ENCODE results near the gene KPNA6.
"Not testable (repeated sequence)": the region's sequence is repeated elsewhere in the genome, so short reads cannot be mapped to it uniquely, and the experiment has no call there.

Gene KPNA6

DNA sequence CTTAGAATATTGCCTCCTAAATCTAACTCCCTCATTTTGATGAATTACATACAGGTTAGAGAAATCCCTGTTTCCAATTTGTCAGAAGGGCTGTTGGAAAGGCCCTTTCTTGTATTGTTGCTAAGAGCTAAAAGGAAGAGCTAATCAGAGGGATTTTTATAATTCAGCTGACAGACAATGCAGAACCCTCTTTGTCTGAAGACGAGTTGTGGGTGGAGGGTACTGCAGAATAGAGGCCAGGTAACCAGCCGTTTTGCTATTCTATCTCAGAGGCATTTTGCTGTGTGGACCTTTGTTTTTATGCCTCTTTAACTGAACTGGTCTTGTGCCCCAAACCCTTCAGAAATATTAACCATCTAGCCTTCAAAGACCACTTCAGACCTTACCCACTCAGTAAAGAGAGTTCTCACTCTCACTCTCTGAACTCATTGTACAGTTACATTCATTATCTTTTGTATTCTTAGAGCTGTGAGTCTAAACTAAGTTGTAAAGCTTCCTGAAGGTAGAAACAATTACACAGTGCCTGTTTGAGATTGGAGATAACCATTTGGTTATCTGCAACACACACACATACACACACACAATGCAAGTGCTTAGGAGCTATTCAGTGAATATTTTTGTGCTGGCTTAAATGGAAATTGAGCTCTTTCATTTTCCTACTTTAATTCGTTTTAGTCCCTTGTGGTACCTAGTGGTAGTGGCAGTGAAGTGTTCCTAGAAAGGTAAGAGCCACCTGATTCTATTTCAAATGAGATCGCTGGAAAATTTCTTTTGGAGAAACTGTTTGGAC is 19.7 kb downstream of the KPNA6 start:
- Histone ChIP-seq H3K9ac (ENCODE audit: low read length) (no peak overlapping the region), H3K4me2 (ENCODE audit: low read depth, low read length, poor library complexity, severe bottlenecking) (no peak overlapping the region)

DNA sequence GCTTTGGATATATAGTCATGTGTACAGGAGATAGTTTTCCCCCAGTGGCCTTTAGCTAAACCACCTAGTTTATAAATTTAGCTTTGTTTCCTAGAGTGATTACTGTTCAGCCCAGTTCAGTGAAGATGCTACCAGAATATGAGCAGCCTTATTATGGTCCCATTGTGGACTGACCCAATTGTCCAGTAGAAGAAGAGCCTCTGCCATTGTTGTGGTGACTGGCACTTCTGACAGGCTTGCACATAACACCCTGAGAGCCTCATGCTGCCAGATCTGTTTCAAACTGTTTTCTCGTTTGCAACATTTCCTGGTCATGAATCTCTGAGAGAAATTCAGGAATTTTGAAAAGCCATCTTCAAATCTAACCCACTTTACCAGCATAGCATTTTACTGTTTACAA is 20.6 kb downstream of the KPNA6 start:
- H3K79me2 ChIP-seq (ENCODE audit: insufficient read depth, low read length) = peaks cover 84% of the 10 kb centered on the region
- H3K4me2 ChIP-seq (ENCODE audit: low read depth, low read length, poor library complexity, severe bottlenecking) = no peak overlapping the region
- no peak overlapping the region for H3K4me3 ChIP-seq (ENCODE audit: insufficient read depth, low read length, poor library complexity, severe bottlenecking)
- H3K36me3 ChIP-seq (ENCODE audit: low read length) = peaks cover 4% of the 10 kb centered on the region; the same call in 1 of the 2 replicates
- no peak overlapping the region for H3K27ac ChIP-seq (ENCODE audit: low read depth, low read length)
- H2AFZ ChIP-seq (ENCODE audit: low read depth, low read length, severe bottlenecking) = no peak overlapping the region
- H3K27me3 ChIP-seq (ENCODE audit: low read length) = no peaks in the 10 kb centered on the region
- TF ChIP-seq, protein P1, sequence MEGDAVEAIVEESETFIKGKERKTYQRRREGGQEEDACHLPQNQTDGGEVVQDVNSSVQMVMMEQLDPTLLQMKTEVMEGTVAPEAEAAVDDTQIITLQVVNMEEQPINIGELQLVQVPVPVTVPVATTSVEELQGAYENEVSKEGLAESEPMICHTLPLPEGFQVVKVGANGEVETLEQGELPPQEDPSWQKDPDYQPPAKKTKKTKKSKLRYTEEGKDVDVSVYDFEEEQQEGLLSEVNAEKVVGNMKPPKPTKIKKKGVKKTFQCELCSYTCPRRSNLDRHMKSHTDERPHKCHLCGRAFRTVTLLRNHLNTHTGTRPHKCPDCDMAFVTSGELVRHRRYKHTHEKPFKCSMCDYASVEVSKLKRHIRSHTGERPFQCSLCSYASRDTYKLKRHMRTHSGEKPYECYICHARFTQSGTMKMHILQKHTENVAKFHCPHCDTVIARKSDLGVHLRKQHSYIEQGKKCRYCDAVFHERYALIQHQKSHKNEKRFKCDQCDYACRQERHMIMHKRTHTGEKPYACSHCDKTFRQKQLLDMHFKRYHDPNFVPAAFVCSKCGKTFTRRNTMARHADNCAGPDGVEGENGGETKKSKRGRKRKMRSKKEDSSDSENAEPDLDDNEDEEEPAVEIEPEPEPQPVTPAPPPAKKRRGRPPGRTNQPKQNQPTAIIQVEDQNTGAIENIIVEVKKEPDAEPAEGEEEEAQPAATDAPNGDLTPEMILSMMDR (IDR thresholded peaks at IDR 0.05; ENCODE audit: insufficient read depth, low read length, poor library complexity, severe bottlenecking) = no peak
- TF ChIP-seq EZH2phosphoT487 (conservative IDR thresholded peaks at IDR 0.05; ENCODE audit: low read length) = no peak
- peaks cover 7% of the 10 kb centered on the region; the same call in 1 of the 2 replicates for H3F3A ChIP-seq (ENCODE audit: insufficient read depth)
- H3K9ac ChIP-seq (ENCODE audit: low read length) = no peak overlapping the region
- H3K9me3 ChIP-seq (ENCODE audit: insufficient read depth, low read length) = no peaks in the 10 kb centered on the region
- H4K20me1 ChIP-seq (ENCODE audit: low read depth, low read length) = peaks cover 5% of the 10 kb centered on the region; the same call in 1 of the 2 replicates
- no peaks in the 10 kb centered on the region for H3K9me2 ChIP-seq (replicated peaks; ENCODE audit: insufficient read depth, low read length)

More for the DNA sequence above, 19.7 kb downstream of the KPNA6 start:
- no peak overlapping the region for H2AFZ ChIP-seq (ENCODE audit: low read depth, low read length, severe bottlenecking)
- H3K27me3 ChIP-seq (ENCODE audit: low read length) = no peaks in the 10 kb centered on the region
- no peak overlapping the region for H3K27ac ChIP-seq (ENCODE audit: low read depth, low read length)
- H3K9me2 ChIP-seq (replicated peaks; ENCODE audit: insufficient read depth, low read length) = no peaks in the 10 kb centered on the region
- H3K36me3 ChIP-seq (ENCODE audit: low read length) = peaks cover 4% of the 10 kb centered on the region; the same call in 1 of the 2 replicates
- no peaks in the 10 kb centered on the region for H3K9me3 ChIP-seq (ENCODE audit: insufficient read depth, low read length)
- peaks cover 87% of the 10 kb centered on the region for H3K79me2 ChIP-seq (ENCODE audit: insufficient read depth, low read length)
- TF ChIP-seq, protein P1 (IDR thresholded peaks at IDR 0.05; ENCODE audit: insufficient read depth, low read length, poor library complexity, severe bottlenecking) = no peak
- TF ChIP-seq EZH2phosphoT487 (conservative IDR thresholded peaks at IDR 0.05; ENCODE audit: low read length) = no peak
- H3F3A ChIP-seq (ENCODE audit: insufficient read depth) = peaks cover 7% of the 10 kb centered on the region; the same call in 1 of the 2 replicates
- no peak overlapping the region for H3K4me3 ChIP-seq (ENCODE audit: insufficient read depth, low read length, poor library complexity, severe bottlenecking)
- H4K20me1 ChIP-seq (ENCODE audit: low read depth, low read length) = peaks cover 5% of the 10 kb centered on the region; the same call in 1 of the 2 replicates

DNA sequence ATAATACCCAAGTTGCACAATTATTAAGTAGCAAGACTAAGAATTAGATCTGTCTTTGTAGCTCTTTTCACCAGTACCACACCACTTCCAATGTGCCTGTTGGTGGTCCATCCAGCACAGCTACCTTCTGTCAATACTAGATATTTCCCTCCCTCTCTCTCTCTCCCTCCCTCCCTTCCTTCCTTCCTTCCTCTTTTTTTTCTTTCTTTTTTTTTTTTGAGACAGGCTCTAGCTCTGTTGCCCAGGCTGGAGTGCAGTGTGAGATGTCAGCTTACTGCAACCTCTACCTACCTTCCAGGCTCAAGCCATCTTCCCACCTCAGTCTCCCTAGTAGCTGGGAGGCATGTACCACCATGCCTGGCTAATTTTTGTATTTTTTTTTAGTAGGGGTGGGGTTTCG is 21.1 kb downstream of the KPNA6 start:
- Histone ChIP-seq H3K36me3 (ENCODE audit: low read length) (peaks cover 4% of the 10 kb centered on the region; the same call in 1 of the 2 replicates), H4K20me1 (ENCODE audit: low read depth, low read length) (peaks cover 5% of the 10 kb centered on the region; the same call in 1 of the 2 replicates), H3K9me3 (ENCODE audit: insufficient read depth, low read length) (no peaks in the 10 kb centered on the region), H3K79me2 (ENCODE audit: insufficient read depth, low read length) (peaks cover 82% of the 10 kb centered on the region), H3K9ac (ENCODE audit: low read length) (no peak overlapping the region), H3K9me2 (replicated peaks; ENCODE audit: insufficient read depth, low read length) (no peaks in the 10 kb centered on the region), H3F3A (ENCODE audit: insufficient read depth) (peaks cover 7% of the 10 kb centered on the region; the same call in 1 of the 2 replicates), H3K4me3 (ENCODE audit: insufficient read depth, low read length, poor library complexity, severe bottlenecking) (no peak overlapping the region), H3K4me2 (ENCODE audit: low read depth, low read length, poor library complexity, severe bottlenecking) (no peak overlapping the region), H3K27ac (ENCODE audit: low read depth, low read length) (no peak overlapping the region), H2AFZ (ENCODE audit: low read depth, low read length, severe bottlenecking) (no peak overlapping the region), H3K27me3 (ENCODE audit: low read length) (no peaks in the 10 kb centered on the region)
- TF ChIP-seq EZH2phosphoT487 (conservative IDR thresholded peaks at IDR 0.05; ENCODE audit: low read length) = no peak
- TF ChIP-seq, protein P1 (IDR thresholded peaks at IDR 0.05; ENCODE audit: insufficient read depth, low read length, poor library complexity, severe bottlenecking) = no peak

DNA sequence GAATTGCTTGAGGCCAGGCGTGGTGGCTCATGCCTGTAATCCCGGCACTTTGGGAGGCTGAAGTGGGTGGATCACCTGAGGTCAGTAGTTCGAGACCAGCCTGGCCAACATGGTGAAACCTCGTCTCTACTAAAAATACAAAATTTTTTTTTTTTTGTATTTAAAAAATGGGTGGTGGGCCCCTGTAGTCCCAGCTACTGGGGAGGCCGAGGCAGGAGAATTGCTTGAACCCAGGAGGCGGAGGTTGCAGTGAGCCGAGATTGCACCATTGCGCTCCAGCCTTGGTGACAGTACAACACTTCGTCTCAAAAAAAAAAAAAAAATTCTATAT is 26.1 kb downstream of the KPNA6 start:
- not testable (repeated sequence) for H3K9me3 ChIP-seq (ENCODE audit: insufficient read depth, low read length); H3K9ac ChIP-seq (ENCODE audit: low read length); H3K27me3 ChIP-seq (ENCODE audit: low read length); H4K20me1 ChIP-seq (ENCODE audit: low read depth, low read length); H2AFZ ChIP-seq (ENCODE audit: low read depth, low read length, severe bottlenecking); H3K4me3 ChIP-seq (ENCODE audit: insufficient read depth, low read length, poor library complexity, severe bottlenecking); H3K4me2 ChIP-seq (ENCODE audit: low read depth, low read length, poor library complexity, severe bottlenecking); H3K36me3 ChIP-seq (ENCODE audit: low read length); H3F3A ChIP-seq (ENCODE audit: insufficient read depth); H3K27ac ChIP-seq (ENCODE audit: low read depth, low read length); H3K9me2 ChIP-seq (replicated peaks; ENCODE audit: insufficient read depth, low read length)
- H3K79me2 ChIP-seq (ENCODE audit: insufficient read depth, low read length) = peaks cover 75% of the 10 kb centered on the region

Data from SU-DHL-6 (cell line).